22Rv1 (cell line): ENCODE measurements around the gene ATP6V0D1.

Experiments
- CTCF ChIP-seq: fragments of 450-650 bp; IDR thresholded peaks from 2 replicates; pipeline ENCODE4 v1.5.1; 2017; ENCODE audit warnings: mild to moderate bottlenecking
- ZFX ChIP-seq: fragments of 450-650 bp; IDR thresholded peaks from 2 replicates; pipeline ENCODE4 v1.6.1; 2017; ENCODE audit warnings: antibody characterized with exemption, borderline replicate concordance

GRCh38 chr16:67400901-67401300, 80.1 kb downstream of the ATP6V0D1 start:
- TF ChIP-seq CTCF (no peak), ZFX (no peak)
